HG02840 (cell line): ENCODE results near the gene KIAA1671.
"Not testable (repeated sequence)": the region's sequence is repeated elsewhere in the genome, so short reads cannot be mapped to it uniquely, and the experiment has no call there.

Source experiments
- ATAC-seq: cut with Tn5 transposase; IDR thresholded peaks from one replicate; pipeline ENCODE4 v1.9.1; 2021; ENCODE audit warnings: mild to moderate bottlenecking, moderate library complexity, moderate number of reproducible peaks; ENCODE audit not compliant: unreplicated experiment, low FRiP score

The KIAA1671 gene

DNA sequence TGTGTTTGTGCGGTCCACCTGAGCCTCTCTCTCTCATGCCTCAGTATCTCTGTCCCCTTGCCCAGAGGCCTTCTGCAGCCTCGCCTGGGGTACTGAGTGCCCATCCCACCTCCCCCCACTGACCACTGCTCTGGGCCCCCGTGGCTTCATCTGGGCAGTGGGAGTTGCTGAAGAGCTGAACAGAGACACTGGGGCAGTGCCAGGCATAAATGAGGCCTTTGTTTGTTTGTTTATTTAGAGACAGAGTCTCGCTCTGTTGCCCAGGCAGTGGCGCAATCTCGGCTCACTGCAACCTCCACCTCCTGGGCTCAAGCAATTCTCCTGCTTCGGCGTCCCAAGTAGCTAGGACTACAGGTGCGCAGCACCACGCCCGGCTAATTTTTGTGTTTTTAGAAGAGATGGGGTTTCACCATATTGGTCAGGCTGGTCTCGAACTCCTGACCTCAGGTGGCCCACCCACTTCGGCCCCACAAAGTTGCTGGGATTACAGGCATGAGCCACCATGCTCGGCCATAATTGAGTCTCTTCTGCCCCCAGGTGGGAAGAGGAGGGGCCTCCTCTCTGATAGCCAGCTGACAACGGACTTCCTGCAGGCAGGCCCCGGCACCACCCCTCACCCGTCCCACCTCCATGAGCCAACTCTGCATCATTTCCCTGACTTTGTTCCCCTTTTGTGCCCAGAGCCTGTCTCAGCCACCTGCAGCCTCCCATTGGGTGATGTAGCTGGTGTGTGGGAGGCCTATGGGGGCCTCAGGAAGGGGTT is 256.4 kb downstream of the KIAA1671 start:
- ATAC-seq = no peak

DNA sequence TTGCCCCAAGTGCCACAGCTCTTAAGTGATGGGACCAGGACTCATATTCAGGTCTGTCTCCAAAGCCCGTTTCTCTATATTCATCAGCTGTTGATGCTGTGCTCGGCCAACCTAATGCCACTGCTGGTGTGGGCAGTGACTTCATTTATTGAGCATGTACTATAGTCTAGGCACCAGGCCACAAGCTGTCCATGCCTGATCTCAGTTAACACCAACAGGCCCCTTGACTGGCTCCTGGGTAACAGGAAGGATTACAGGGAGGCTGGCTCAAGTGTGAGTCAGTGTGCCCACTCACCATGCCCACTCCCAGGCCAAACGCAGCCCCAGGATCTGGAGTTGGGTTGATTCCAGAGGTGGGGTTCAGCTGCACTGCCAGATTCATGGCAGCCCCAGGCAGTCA is 258.3 kb downstream of the KIAA1671 start:
- ATAC-seq = no peak

DNA sequence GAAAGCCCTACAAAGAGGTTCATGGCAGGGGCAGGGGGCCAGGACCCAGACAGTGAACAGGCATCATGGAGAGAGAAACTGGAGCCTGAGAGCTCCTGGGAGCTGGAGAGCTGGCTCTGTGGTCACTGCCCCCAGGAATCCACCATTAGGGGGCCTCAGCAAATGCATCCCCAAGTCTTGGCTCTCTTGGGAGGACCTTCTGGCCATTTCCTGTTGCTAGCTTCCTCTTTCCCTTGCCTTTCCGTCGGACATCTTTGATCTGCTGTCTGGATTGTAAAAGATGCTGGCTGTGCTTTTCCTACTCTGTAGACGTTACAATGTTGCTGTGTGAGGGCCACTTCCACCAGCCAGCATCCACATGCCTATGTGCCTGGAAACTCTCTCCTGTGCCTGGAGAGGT is 259.8 kb downstream of the KIAA1671 start:
- no peak for ATAC-seq

DNA sequence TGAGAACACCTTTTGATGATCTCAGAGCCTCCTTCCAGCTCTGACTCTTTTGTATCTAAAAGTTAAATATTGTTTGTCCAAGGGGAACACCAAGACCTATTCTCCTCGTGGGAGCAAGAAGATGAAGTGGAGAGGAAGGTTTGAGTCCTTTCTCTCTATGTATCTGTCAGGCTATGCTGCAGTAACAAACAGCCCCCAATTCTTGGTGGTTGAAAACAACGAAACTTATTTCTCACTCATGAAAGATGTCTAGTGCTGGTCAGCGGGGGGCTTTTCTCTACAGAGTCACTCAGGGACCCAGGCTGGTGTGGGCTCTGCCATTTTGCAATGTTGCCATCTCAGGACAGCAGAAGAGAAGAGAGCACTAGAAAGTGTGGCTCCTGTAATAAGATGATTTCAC is 260.7 kb downstream of the KIAA1671 start:
- no peak for ATAC-seq

DNA sequence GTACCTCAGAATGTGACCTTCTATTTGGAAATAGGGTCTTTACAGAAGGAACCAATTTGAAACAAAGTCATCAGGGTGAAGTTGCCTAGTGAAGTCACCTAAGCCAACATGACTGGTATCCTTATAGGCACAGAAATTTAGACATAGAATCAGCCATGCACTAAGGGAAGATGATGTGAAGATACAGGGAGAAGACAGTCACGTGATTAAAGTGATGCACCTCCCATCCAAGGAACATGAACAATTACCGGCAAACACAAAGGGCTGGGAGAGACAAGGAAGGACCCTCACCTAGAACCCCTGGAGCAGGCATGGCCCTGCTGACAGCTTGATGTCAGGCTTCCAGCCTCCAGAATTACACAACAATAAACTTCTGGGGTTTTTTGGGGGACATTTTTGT is 263.7 kb downstream of the KIAA1671 start:
- no peak for ATAC-seq

DNA sequence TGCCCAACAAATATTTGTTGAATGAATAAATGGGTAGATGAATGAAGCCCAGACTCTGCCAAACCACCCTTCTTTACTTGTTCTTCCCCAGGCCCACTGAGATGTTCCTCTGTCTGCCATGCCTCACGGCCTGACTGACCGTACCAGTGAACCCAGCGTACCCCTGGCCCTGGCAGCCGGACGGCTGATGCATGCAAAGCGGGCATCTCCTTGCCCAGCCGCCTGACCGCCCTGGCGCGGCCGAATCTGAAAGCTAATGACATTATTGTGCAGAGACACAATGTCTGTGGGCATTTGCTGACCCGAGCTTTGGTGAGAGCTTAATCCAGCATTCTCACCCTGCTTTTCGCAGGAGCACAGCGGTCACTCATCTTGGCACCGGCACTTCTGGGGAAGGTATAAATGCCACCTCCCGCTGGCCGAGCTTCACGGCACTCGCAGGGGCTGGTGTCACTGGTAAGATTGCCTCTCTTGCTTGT is 266.7 kb downstream of the KIAA1671 start, which contains the start of gene CRYBB2:
Gene CRYBB2, plus strand, starts transcription at position 429 of the 479 bp plus-strand sequence. CDS start 1,791 bp downstream, outside the sequence.
- no peak for ATAC-seq

DNA sequence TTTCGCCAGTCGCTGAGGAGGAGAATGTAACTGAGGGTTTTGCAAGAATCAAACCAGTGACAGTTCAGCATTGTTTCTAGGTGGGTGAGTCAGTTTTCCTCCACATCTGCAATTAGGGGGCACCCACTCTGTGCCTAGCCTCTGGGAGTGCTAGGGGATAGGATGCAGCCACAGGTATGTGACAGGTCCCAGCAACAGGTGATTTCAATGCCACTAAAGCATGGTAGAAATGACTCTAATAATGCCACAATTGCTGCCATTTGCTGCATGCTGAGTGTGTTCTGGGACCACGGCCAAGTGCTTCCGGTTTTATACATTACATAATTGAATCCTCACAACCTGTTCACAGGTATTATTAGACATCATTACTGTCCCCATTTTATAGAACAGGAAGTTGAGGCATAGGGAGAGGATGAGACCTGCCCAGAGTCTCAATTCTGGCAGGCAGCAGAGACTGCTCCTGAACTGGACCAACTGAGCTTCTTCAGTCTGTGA is 267.5 kb downstream of the KIAA1671 start:
- no peak for ATAC-seq

DNA sequence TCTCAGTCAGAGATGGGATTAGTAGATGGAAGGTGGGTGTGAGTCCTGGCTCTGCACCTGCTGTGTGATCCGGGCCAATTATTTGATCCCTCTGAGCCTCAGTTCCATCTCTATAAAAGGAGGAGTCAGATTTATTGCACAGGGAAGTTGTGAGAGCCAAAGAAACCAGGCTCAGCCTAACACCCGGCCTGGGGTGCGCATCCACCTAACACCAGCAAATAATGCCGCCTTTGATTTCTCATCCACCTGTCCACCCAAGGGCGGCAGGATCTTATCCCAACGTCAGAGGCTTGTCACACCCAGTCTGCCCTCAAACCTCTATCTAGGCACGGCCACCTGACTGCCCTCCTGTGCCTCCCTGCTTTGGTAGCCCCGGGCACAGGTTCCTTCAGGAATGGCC is 269.3 kb downstream of the KIAA1671 start:
- ATAC-seq = no peak

DNA sequence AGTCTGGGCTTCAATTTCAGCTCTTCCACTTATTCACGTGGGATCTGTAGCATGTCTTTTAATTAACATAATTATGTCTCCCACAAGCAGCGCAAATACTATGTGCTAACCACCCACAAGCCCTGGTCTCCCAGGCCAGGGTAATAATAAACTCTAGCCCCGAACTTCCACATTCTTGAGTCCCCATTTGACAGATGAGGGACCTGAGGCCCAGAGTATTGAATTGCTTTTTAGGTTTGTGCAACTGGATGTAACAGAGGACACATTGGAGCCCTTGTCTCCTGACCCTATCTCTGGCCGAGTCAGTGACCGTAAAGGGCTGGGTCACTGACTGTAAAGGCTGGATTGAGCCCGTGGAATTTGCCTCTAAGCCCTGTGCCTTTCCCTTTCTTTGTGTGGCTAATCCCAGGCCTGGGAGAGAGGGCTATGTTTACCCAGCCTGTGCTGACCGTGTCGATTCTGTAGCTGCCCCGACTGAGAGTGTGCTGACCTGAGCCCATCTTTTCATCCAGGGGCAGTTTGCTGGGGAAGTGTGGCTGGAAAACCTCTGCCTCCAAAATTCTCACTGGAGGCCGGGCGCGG is 270.8 kb downstream of the KIAA1671 start:
- ATAC-seq = no peak

DNA sequence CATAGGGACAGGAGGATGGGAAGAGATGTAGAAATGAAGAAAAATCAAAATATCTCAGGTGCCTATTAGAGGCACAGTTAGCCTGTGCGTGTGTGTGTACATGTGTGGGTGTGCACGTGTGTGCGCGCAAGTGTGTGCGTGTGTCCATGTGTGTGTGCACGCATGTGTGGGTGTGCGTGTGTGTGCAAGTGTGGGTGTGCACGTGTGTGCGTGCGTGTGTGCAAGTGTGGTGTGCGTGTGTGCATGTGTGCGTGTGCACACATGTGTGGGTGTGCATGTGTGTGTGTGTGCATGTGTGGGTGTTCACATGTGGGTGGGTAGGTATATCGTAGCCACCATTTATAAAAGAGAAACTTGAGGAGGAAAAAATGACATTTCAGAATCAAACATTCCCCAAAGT is 276.3 kb downstream of the KIAA1671 start:
- no peak for ATAC-seq

DNA sequence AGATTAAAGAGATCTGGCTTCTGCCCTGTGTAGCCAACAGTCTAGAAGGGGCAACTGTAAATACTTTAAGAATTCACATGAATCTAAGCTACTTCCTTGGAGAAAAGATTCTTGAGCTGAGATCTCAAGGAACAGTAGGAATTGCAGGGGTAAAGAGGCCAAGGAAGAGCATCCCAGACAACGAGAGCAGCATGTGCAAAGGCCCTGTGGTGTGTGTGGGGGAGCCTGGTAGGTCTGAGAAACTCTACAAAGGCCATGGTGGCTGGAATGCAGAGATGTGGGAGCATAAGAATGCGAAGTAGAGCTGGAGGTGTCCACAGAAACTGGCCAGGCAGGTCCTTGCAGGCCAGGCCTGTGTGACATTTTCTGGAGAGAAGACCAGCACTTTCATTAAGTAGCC is 278.2 kb downstream of the KIAA1671 start:
- not testable (repeated sequence) for ATAC-seq

DNA sequence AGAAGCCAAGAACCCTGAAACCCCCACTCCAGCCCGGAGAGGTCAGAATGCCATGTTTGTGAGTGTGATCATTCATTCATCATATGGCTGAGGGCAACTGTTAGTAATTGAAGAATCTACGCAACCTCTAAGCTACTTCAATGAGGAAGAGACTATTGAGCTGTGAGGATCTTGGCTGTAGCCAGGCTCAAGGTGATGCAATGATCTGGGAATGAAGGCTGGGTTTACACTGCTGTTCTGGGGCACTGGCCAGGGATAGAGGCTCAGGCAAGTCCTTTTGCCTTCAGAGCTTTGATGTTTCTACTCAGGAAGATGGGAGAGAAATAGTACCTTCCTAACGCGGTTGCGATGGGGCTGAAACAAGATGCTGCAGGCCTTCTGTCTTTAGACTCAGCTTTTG is 279.8 kb downstream of the KIAA1671 start:
- ATAC-seq = no peak

DNA sequence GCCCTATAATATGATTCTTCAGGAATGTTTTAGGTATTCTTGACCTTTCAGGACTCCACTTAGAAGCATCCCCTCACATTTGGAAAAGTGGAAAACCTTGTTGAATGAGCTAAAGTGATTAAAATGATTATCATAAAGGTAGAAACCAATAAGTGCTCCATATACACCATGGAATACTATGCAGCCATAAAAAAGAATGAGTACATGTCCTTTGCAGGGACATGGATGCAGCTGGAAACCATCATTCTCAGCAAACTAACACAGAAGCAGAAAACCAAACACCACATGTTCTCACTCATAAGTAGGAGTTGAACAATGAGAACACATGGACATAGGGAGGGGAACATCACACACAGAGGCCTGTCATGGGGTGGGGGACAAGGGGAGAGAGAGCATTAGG is 281.2 kb downstream of the KIAA1671 start:
- ATAC-seq = not testable (repeated sequence)

DNA sequence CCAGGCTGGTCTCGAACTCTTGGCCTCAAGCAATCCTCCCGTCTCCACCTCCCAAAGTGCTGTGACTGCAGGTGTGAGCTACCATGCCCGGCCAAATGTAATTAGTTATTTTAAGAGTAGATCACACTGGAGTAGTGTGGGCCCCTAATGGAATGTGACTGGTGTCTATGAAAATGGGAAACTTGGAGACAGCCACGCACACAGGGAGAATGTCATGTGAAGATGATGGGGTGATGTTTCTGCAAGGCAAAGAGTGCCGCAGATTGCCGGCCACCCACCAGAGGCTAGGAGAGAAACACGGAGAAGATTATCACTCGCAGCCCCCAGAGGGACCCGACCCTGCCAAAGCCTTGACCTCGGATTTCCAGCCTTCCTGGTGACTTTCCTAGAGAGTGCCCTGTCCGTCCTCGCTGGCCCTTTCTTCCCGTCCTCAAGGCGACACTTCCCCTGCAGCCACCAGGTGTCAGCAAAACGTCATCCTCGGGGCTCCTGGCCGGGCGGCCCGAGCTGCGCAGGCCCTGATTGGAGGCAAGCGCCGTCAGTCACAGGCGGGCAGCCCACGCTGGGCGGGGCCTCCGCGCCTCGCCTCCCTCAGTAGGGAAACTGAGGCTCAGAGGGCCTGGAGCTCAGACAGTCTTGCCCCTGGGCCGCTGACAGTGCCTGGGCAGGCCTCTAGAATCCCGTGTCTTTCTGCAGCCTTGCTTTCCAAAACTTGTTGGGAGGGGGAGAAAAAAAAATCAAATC is 283.2 kb downstream of the KIAA1671 start:
- no peak for ATAC-seq

DNA sequence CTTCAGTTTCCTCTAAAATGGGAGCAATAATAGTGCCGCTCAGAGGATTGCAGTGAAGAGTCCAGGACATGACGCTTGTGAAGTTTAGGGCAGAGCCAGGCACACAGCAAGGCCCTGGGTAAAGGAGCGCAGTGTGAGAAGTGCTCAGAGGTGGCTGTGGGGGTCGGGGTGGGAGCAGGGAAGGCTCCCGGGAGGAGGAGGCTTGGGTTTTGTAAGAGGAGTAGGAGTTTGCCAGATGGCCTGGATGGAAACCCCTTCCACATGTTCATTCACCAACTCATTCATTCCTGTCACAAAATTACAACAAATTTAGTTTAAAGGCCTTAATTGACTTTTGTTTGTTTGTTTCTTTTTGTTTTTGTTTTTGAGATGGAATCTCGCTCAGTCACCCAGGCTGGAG is 283.9 kb downstream of the KIAA1671 start:
- ATAC-seq = no peak

DNA sequence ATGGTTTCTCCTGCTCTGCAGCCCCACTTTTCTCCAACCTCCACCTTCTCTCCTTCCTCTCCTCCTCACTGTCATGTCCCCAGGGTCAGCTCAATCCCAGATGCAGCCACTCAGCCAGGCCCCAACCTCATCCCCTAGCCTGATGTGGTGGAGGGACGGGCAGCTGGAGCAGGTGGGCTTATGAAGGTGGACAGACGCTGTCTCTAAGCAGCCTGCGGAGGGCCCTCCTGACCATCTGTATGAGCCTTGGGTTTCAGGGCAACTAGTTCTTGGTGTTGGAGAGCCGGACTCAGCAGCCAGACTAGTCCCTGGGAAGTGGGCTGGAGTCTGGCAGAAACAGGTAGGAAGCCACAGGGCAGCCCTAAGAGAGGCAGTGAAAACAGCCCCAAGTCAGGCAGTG is 285.0 kb downstream of the KIAA1671 start:
- ATAC-seq = no peak

DNA sequence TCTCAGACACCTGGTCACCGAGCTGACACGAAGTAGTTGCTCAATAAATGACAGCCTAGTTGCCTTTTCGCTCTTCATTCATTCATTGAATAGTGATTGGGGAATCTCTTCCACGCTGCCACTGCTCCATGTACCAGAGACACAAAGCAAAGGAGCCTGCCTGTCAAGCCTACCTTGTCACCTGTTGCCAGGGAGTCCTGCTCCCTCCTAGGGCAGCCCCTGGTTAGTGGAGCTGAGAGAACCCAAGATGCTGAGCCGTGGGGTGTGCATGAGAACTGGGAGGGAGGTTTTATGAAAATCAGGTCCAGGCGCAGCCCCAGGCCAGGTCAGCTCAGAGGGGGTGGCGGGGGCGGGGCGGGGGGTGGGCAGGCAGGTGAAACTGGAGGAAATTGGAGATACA is 285.5 kb downstream of the KIAA1671 start:
- not testable (repeated sequence) for ATAC-seq
